HepG2 (cell line): Measurements from ENCODE around the gene ITIH6.

Experiments used
- ARID3A ChIP-seq: IDR thresholded peaks from 2 replicates; pipeline ENCODE4 v1.6.1; 2012; ENCODE audit warnings: low read depth, low read length, improper control_type of control experiment
- CREB1 ChIP-seq, 2 experiments: fragments of 450-650 bp in 1 of 2; IDR thresholded peaks; 2 replicates each; pipeline ENCODE4 v1.6.1; 2016 to 2017; ENCODE audit warnings: control low read depth in 1 of 2, mild to moderate bottlenecking in 1 of 2, missing compliant biosample characterization in 1 of 2, missing genetic modification characterization in 1 of 2
- EP300 ChIP-seq, 3 experiments: sonication (generic) in 1 of 3; formaldehyde crosslinking in 1 of 3; IDR thresholded peaks; 2 replicates each; pipeline versions ENCODE4 v1.5.1 to v1.6.1; 2011 to 2020; ENCODE audit warnings: low read depth in 2 of 3, low read length in 2 of 3, borderline replicate concordance in 1 of 3, improper control_type of control experiment in 1 of 3, mild to moderate bottlenecking in 1 of 3, missing genetic modification reagents in 1 of 3, moderate library complexity in 1 of 3
- EZH2 ChIP-seq: conservative IDR thresholded peaks from 2 replicates; pipeline ENCODE4 v1.6.1; 2012; ENCODE audit warnings: mild to moderate bottlenecking, low read depth, low read length, moderate library complexity
- MAFF ChIP-seq: IDR thresholded peaks from 2 replicates; pipeline ENCODE4 v1.6.1; 2011; ENCODE audit warnings: low read depth, low read length, improper control_type of control experiment
- POLR2A ChIP-seq, 2 experiments: IDR thresholded peaks; 2 replicates each; pipeline ENCODE4 v1.6.1; 2011; ENCODE audit warnings: low read depth in 2 of 2, low read length in 2 of 2, mild to moderate bottlenecking in 1 of 2, moderate library complexity in 1 of 2; ENCODE audit not compliant: insufficient read depth in 1 of 2
- SIN3A ChIP-seq: IDR thresholded peaks from 2 replicates; pipeline ENCODE4 v1.6.1; 2011; ENCODE audit warnings: low read depth, mild to moderate bottlenecking, control low read depth, low read length, borderline replicate concordance
- SMC3 ChIP-seq: IDR thresholded peaks from 2 replicates; pipeline ENCODE4 v1.6.1; 2011; ENCODE audit warnings: low read length, improper control_type of control experiment
- TF ChIP-seq, protein P1 (sequence below): sonication (generic); formaldehyde crosslinking; IDR thresholded peaks from 2 replicates; pipeline ENCODE4 v1.5.0; 2020; ENCODE audit warnings: mild to moderate bottlenecking, missing genetic modification reagents, moderate library complexity
- TF ChIP-seq, protein P2 (sequence below): sonication (generic); formaldehyde crosslinking; IDR thresholded peaks from 2 replicates; pipeline ENCODE4 v1.4.0; 2020; ENCODE audit warnings: missing genetic modification reagents

- TF ChIP-seq MAFF: no peak
- no peak for TF ChIP-seq CREB1 (IDR thresholded peaks at IDR 0.05)
- TF ChIP-seq CREB1 (CRISPR knock-in tag; IDR thresholded peaks at IDR 0.05): no peak
- TF ChIP-seq EZH2: no peak
- TF ChIP-seq POLR2A (IDR thresholded peaks at IDR 0.05; ENCODE audit: insufficient read depth in 1 of 2, low read depth in 2 of 2, low read length in 2 of 2): no peak
- TF ChIP-seq SMC3: no peak
- no peak for TF ChIP-seq EP300 (IDR thresholded peaks at IDR 0.05; ENCODE audit: low read depth in 2 of 2, low read length in 2 of 2)
- no peak for TF ChIP-seq EP300 (CRISPR knock-in tag; IDR thresholded peaks at IDR 0.05; ENCODE audit: borderline replicate concordance)
- TF ChIP-seq, protein P1, sequence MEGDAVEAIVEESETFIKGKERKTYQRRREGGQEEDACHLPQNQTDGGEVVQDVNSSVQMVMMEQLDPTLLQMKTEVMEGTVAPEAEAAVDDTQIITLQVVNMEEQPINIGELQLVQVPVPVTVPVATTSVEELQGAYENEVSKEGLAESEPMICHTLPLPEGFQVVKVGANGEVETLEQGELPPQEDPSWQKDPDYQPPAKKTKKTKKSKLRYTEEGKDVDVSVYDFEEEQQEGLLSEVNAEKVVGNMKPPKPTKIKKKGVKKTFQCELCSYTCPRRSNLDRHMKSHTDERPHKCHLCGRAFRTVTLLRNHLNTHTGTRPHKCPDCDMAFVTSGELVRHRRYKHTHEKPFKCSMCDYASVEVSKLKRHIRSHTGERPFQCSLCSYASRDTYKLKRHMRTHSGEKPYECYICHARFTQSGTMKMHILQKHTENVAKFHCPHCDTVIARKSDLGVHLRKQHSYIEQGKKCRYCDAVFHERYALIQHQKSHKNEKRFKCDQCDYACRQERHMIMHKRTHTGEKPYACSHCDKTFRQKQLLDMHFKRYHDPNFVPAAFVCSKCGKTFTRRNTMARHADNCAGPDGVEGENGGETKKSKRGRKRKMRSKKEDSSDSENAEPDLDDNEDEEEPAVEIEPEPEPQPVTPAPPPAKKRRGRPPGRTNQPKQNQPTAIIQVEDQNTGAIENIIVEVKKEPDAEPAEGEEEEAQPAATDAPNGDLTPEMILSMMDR (CRISPR knock-in tag): no peak
- TF ChIP-seq ARID3A: no peak
- TF ChIP-seq, protein P2, sequence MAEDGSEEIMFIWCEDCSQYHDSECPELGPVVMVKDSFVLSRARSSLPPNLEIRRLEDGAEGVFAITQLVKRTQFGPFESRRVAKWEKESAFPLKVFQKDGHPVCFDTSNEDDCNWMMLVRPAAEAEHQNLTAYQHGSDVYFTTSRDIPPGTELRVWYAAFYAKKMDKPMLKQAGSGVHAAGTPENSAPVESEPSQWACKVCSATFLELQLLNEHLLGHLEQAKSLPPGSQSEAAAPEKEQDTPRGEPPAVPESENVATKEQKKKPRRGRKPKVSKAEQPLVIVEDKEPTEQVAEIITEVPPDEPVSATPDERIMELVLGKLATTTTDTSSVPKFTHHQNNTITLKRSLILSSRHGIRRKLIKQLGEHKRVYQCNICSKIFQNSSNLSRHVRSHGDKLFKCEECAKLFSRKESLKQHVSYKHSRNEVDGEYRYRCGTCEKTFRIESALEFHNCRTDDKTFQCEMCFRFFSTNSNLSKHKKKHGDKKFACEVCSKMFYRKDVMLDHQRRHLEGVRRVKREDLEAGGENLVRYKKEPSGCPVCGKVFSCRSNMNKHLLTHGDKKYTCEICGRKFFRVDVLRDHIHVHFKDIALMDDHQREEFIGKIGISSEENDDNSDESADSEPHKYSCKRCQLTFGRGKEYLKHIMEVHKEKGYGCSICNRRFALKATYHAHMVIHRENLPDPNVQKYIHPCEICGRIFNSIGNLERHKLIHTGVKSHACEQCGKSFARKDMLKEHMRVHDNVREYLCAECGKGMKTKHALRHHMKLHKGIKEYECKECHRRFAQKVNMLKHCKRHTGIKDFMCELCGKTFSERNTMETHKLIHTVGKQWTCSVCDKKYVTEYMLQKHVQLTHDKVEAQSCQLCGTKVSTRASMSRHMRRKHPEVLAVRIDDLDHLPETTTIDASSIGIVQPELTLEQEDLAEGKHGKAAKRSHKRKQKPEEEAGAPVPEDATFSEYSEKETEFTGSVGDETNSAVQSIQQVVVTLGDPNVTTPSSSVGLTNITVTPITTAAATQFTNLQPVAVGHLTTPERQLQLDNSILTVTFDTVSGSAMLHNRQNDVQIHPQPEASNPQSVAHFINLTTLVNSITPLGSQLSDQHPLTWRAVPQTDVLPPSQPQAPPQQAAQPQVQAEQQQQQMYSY (CRISPR knock-in tag): no peak
- no peak for TF ChIP-seq SIN3A
Observed at GRCh38 chrX:54812306-54812705, 14.3 kb upstream of the ITIH6 start.
